ENCODE data around the gene MBOAT2.
"Not testable (repeated sequence)": the region's sequence is repeated elsewhere in the genome, so short reads cannot be mapped to it uniquely, and the experiment has no call there.

MBOAT2 gene, protein sequence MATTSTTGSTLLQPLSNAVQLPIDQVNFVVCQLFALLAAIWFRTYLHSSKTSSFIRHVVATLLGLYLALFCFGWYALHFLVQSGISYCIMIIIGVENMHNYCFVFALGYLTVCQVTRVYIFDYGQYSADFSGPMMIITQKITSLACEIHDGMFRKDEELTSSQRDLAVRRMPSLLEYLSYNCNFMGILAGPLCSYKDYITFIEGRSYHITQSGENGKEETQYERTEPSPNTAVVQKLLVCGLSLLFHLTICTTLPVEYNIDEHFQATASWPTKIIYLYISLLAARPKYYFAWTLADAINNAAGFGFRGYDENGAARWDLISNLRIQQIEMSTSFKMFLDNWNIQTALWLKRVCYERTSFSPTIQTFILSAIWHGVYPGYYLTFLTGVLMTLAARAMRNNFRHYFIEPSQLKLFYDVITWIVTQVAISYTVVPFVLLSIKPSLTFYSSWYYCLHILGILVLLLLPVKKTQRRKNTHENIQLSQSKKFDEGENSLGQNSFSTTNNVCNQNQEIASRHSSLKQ

GRCh38 chr2:9003616-9004337 is at the start of gene MBOAT2:
TSS of gene MBOAT2 (minus strand) at chr2:9003684. CDS start at chr2:9003614, 70 bp downstream.
- DNase-seq (ENCODE audit: low spot score), result peak; percentile 77

DNA sequence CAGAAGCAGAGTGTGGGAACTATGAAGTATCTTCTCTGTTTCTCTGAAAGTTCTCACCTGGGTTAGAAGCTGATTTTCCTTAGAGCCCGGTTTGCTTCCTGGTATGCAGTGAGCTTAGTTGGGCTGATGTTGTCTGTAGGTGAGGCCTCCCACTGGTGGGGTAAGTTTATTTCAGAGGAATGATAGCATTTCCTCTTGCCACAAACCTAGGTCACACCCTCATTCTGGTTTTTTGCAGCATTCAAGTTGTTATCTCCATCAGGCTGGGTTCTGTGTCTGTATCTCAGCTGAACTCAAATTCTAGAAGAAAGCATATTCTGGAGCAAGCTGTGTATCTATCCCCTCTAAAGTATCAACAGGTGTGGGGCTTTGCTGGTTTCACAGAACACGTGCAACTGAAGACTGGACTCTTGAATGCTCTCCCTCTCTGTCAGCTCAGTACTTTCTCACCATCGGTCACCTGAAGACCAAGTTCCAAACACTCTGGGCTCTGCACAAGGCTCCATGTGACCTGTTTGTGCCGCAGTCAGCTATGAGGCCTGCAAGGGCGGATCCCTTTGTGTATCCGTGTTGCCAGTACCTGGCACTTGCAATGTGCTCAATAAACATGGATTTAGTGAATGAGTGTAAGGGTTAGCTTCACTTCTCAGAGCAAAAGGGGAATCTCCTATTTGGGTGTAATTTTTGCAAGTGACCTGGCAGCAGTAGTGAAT is 49.5 kb upstream of the MBOAT2 start:
- DNase-seq (ENCODE audit: low spot score), result no peak

DNA sequence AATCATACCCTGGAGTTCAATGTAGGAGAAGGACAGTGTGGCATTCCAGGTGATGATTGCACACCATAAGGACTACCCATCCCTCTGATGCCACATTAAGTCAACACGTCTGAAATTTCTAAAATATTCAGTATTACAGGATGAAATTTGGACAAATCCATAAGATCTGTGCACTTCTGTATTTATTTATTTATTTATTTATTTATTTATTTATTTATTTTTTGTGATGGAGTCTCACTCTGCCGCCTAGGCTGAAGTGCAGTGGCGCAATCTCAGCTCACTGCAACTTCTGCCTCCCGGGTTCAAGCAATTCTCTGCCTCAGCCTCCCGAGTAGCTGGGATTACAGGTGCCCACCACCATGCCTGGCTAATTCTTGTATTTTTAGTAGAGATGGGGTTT is 48.0 kb upstream of the MBOAT2 start:
- DNase-seq (ENCODE audit: low spot score), result not testable (repeated sequence)

DNA sequence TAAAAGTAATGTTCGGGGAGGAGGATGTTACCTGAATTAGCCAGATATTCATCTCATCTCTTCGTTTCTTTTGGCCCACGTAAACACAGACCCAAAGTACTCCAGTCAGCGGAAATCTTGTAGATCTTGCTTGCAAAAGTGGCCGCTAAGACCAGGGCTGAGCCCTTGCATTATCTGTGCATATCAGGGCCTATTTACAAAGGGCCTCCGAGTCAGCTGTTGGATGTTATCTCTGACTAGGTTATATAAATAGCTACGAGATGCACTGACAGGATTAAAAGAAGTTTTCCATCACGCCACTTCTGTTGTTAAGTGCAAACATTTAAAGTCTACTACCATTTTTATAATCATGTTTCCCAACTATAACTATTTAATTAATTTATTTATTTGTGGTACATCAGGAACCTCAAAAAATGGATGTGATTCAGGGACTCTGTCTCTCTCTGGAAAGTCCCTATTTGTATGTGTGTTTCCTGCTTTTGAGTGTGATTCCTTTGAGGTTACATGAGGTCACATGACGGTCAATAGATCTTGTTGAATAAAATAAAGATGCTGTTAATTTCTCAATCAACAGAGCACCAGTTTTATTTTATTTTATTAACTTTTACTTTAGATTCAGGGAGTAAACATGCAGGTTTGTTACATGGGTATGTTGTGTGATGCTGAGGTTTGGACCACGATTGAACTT is 46.8 kb upstream of the MBOAT2 start:
- no peak for DNase-seq (ENCODE audit: low spot score)

DNA sequence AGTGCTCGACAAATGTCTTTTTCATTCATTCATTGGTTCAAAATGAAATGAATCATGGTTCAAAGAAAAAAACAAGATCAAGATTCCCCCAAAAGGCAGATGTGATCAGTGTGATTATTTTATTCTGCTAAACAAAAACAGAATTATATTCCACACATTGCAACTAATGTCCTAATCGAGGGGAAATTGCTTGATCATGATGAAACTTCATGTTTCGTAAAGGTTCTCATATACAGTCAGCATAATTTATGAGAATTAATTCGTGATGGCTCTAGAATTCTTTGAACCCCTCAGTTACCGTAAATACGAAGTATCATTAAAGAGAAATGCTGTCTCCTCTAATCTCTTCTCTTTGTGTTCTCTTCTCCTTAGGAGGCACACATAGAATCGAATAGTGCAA is 42.1 kb upstream of the MBOAT2 start:
- no peak for DNase-seq (ENCODE audit: low spot score)

- not testable (repeated sequence) for DNase-seq (ENCODE audit: low spot score)
Measured at GRCh38 chr2:9043491-9043890, 40.0 kb upstream of the MBOAT2 start.

DNA sequence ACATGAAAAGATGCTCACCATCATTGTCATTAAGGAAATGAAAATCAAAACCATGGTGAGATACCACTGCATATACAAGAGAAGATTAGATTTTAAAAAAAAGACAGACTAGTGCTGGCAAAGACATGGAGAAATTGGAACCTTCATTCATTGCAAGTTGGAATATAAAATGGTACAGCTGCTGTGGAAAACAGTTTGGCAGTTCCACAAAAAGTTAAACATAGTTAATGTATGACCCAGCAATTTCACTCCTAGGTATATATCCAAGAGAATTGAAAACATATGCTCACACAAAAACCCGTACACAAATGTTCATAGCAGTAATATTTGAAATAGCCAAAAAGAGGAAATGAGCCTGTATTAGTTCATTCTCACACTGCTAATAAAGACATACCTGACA is 33.7 kb upstream of the MBOAT2 start:
- no peak for DNase-seq (ENCODE audit: low spot score)

GRCh38 chr2:9033385-9034168 is 30.1 kb upstream of the MBOAT2 start:
- DNase-seq (ENCODE audit: low spot score), result no peak

DNA sequence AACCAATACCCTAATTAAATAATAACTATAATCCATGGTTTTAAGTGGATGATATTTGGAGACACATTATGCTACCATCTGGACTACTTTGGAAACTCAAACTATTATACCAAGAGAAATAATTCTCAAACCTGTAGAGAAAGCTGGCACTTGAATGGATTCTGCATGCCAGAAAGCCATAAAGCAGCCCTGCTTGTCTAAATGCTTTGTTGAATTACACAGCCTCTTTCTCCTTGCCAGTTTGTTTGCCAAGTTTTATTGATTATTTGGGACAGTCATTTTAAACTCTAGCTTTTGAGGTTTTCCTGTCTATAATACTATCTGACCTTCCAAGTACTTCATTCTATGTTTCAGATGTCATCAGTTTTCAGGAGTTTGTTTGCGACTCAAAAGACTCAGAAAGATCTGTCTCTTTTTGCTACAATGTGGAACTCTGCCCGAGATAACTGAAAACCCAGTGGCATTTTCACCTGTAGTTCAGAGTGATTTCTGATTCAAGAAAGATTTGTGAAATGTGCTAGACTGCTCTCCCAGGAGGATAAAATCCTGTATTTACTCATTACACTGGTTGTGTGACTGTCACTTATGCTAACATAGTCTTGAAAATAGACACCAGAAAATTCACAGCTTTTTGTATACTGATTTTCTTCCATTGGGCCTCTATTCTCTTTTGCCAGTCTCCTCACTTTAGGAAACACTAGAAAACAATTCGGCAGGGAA is 29.2 kb upstream of the MBOAT2 start:
- DNase-seq (ENCODE audit: low spot score), result no peak

GRCh38 chr2:9032121-9032520 is 28.6 kb upstream of the MBOAT2 start:
- no peak for DNase-seq (ENCODE audit: low spot score)

DNA sequence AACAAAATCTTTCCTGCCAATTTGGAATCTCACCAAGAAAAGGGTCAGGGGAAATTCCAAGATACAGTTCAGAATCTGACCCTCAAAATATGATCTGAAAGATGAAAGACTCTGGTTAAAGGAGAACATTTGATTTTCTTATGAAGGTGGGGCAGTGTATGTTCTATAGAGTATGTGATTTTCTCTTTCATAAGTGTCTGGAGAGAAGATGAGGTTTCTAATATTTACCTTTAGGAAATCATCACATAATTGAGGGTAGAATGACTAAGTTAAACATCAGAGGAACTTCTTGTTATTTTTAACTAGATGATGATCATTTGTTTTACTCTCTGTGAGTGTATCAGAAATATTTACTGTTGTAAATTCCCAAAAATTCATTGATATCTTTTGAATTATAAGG is 27.8 kb upstream of the MBOAT2 start:
- DNase-seq (ENCODE audit: low spot score), result no peak

GRCh38 chr2:9030841-9031240 is 27.4 kb upstream of the MBOAT2 start:
- no peak for DNase-seq (ENCODE audit: low spot score)

- DNase-seq (ENCODE audit: low spot score), result no peak
Measured at GRCh38 chr2:9030190-9030589, 26.7 kb upstream of the MBOAT2 start.

- no peak for DNase-seq (ENCODE audit: low spot score)
Measured at GRCh38 chr2:9029721-9030120, 26.2 kb upstream of the MBOAT2 start.

DNA sequence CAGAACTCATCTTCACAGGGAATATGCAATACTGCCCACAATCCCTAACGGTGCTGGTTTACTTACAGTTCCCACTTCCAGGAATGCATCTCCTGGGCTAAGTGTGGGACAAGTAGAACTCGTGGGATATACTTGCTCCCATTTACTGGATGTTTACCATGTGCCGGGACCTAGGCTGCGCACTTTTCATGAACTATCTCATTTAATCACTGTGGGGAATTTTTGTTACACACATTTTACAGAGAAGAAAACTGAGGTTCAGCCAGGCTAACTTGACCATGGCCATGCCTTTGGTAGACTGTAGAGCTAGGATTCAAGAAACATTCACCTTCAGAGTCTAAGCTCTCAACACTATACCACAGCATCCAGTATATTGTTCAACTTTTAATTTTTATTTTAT is 24.4 kb upstream of the MBOAT2 start:
- no peak for DNase-seq (ENCODE audit: low spot score)

DNA sequence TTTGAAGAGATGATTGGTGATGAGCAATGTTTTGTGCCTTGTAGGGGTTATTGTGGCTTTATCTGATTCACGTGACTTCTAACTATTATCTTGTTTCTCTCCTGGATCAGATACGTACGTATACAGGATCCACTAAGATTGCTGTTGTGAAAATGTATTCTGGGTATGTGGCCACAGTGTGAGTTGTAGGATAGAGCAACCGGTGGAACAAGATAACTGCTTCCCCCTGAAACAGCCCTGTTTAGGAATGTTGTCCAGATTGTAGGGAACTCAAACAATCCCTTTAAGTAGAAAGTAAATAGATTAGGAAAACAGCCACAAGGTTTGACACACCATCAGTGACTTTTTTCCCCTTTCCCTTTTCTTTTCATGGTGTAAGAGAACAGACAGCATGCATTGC is 22.3 kb upstream of the MBOAT2 start:
- DNase-seq (ENCODE audit: low spot score), result no peak

DNA sequence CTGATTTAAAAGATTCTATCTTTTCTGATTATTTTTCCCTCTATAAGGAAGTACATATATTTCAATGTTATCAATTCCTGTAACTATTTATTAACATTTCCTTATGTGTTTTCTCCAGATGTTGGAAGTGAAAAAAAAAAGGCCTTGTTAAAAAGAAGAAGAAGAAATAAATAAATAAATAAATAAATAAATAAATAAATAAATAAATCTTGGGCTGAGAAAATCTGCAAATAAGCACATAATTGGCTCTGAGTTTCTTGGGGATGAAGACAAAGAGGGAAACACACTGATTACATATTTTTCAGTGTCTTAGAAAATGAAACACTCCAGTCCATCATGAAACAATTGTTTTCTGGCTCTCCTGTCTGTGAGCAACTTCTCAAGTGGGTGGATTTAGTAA is 21.1 kb upstream of the MBOAT2 start:
- DNase-seq (ENCODE audit: low spot score), result no peak

DNA sequence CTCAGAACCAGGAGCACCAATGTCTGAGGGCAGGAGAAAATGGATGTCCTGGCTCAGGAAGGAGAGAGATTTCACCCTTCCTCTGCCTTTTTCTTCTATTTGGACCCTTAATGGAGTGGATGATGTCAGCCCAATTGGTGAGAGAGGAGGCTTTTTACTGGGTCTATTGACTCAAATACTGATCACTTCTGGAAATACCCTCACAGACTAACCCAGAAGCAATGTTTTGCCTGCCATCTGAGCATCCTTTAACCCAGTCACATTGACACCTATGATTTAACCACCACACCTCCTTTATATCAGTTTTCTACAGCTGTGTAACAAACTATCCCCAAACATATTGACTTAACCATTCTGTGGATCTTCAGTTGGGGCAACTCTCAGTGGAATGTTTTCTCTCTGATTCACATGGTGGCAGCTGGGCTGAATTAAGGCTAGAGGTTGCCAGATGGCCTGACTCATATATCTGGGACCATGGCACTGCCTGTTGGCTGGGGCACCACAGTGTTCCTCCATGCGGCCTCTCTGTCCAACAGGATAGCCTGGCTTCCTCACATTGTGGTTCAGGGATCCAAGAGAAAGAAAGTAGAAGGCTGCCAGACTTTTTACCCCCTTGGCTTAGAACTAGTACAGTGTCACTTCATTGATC is 18.2 kb upstream of the MBOAT2 start:
- no peak for DNase-seq (ENCODE audit: low spot score)

DNA sequence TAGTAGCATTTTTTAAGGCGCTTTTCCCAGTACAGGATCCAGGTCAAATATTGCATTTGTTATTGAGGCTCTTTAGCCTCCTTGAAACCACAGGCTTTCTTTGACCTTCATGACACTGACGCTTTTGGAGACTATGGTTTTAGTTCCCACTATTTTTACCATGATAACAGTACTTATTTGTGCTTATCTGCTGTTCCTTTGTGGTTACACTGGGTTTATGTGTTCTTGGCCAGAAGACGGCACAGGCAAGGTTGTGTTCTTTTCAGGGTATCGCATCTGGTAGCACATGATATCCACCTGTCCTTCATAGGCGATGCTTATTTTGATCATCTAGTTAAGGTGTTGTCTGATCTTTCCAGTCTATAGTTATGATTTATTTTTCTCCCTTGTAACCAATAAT is 16.8 kb upstream of the MBOAT2 start:
- no peak for DNase-seq (ENCODE audit: low spot score)

DNA sequence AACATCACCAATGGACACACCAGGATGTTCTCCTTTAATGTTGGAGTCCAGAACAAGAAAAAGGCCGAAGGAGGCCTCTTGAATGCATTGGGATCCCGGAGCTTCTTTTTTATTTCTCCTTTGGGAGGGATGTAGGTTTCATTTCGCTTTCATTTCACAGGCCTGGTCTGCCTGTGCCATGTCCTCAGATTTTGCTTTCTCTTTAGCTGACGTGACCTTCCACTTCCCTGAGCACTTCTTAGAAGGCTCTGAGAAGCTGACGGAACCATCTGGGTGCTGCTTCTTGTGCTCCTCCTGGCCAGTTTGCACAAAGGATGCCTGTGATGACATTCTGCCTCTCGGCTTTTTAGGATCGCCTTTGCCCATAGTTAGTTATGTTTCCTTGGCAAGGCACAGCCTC is 15.1 kb upstream of the MBOAT2 start:
- DNase-seq (ENCODE audit: low spot score), result no peak
